HG02763 (cell line): ENCODE results near the gene COLGALT1.

Experiments
- ATAC-seq: cut with Tn5 transposase; IDR thresholded peaks from one replicate; pipeline ENCODE4 v1.9.1; 2021; ENCODE audit warnings: mild to moderate bottlenecking, moderate library complexity; ENCODE audit not compliant: unreplicated experiment

The COLGALT1 gene

DNA sequence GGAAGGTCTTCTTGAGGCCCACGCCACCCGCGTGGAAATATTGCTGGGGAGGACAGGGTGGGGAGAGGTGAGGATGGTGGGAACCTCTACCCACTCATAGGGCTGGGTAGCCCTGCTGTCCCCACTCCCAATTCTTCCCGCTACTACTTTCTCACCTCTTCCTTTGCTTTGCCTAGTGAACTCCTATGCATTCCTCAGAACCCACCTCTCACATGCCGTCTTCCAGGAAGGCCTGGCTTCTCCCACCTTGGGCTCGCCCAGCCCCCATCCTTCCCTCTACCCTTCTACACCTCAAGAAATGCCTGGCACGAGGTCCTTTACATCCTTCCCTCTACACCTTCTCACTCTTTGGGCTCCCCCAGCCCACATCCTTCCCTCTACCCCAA lies 62.4 kb downstream of the COLGALT1 start:
- ATAC-seq, result no peak

DNA sequence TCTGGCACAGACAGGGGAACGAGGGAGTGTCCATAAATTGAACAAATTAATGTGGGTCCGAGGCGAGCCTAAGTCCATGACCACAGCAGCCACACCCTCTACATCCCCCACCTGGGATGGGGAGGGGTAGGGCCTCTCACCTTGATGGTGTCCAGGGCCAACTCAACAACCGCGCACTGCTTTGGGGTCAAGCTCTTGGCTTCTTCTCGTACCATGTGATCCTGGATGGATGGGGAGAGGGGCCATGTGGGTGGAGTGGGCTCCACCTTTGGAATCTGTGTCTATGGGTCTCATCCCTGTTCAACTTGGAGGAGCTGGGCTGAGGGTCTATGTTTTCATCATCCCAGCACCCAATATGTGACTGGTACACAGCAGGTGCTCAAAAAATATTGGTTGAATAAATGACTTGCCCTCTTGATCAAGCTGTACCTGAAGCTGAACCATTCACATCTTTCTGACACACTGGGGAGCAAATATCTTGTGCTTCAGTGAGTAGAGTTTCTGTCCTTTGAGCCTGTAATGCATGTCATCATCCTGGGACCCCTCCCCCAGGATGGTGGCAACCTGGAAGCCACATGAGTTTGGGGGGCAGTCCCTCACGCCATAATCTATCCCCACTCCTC lies 62.9 kb downstream of the COLGALT1 start:
- ATAC-seq, result no peak

DNA sequence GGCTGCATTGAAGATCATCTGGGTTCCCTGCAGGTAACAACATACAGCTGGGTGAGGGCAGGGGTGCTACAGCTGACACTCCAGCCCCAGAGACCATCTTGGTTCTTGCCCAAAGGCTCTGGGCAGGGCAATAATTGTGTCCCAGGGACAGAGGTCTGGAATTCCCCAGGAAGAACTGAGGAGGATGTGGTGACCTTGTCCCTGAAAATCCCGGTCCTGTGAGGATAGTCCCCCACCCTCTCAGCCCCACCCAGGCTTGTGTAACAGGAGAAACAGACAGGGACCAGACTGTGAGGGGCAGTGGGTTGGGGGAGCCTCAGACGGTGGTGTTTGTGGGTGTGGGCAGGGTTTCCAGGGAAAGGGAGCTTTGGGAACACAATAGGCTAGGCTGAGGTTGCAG lies 63.5 kb downstream of the COLGALT1 start:
- no peak for ATAC-seq

DNA sequence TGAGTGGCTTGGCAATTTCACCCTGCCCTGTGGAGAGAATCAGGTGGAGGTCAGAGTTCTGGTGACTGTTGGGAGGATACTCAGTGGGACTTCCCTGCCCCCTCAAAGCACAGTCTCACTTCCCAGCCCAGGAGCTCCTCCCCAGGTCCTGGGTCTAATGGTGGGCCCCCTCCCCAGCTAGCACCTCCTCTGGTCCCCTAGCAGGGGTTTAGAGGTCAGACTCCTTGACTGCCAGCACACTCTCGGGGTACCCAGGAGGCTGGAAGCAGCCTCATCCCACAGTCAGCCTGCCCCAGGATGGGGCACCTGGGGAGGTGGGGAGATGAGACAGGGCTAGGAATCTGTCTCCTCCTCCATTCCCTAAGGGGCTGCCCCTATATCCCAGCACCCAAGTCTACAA lies 65.2 kb downstream of the COLGALT1 start:
- no peak for ATAC-seq

DNA sequence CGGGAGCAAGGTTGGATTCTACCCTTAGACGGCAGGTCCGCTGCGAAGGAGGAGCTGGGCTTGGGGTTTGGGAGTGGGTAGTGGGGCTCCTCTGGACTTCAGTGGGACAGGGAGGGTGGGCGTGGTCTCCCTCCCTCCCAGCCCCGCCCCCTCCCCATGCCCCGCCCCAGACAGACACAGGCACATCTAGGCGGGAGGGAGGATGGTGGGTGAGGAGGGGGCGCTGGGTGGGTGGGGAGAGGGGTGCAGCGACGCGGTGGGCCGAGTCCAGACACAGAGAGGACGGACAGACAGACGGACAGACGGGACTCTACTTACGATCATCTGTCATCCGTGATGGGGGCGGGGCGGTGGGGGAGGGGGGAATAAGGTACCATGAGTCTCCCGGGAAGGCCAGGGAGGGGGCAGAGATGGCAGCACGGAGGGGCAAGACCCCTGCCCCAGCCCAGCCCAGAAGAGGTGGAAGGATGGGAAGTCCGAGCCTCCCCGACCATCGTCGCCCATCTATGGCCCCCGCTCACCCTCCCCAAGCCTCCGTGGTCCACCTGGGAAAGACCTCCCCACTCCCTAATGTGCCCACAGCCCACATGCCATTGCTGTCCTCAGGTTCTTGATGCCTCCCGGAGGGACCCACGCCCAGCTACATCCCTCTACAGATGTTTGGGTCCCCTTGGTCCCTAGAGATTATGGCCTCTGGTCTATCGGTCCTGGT lies 67.9 kb downstream of the COLGALT1 start:
- ATAC-seq, result no peak

DNA sequence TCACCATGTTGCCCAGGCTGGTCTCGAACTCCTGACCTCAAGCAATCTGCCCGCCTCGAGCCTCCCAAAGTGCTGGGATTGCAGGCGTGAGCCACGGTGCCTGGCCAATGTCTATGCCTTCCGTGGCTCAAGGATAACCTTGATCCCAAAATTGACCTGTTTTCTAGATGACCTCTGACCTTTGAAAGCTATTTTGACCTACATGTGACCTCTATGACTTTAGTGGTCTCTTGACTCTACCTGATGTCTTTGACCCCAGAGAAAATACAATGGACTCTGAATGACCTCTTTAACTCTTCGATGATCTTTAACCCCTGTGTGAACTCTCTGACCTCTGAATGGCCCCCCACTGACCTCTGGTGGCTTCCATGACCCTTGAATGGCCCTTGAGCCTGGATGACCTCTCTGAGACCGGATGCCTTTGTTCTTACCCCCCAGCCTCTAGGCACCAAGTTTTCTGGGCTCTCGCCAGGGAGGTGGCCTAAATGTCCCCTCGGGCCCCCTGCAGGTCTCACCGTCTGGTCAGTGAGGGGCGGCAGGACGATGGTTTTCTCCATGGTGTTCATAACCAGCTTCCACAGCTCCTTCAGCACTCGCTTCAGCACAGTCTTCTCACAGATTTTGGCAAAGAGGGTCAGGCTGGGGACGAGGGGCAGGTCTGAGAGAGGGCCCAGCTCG lies 69.0 kb downstream of the COLGALT1 start:
- no peak for ATAC-seq

DNA sequence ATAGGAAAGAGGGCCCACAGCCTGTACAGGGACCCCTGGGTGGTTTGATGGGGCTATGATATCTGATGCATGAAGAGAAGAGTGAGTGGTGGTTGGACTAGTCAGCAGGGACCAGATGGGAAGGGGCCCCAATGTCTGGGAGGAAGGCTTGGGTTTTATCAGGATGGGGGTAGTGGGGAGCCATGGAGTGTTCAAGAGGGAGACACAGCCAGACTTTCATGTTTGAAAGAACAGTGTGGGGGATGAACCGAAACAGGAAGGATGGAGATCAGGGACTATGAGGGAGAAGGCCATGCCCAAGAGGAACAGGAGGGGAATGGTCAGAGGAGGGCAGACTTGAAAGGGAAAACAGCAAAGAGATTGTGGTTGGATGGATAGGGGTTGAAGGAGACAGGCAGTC lies 69.6 kb downstream of the COLGALT1 start:
- ATAC-seq, result no peak

DNA sequence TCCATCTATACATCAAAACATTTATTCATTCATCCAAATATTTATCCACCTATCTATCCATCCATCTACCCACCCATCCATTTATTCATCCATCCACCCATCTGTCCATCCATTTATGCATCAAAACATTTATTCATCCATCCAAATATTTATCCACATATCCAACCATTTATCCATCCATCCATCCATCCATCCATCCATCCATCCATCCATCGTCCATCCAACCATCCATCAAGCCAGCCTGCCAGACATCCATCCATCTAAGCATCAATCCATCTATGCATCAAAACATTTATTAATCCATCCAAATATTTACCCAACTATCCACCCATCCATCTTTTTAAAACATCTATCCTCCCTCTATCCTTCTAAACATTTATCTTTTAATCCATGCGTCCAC lies 70.5 kb downstream of the COLGALT1 start:
- ATAC-seq, result no peak

DNA sequence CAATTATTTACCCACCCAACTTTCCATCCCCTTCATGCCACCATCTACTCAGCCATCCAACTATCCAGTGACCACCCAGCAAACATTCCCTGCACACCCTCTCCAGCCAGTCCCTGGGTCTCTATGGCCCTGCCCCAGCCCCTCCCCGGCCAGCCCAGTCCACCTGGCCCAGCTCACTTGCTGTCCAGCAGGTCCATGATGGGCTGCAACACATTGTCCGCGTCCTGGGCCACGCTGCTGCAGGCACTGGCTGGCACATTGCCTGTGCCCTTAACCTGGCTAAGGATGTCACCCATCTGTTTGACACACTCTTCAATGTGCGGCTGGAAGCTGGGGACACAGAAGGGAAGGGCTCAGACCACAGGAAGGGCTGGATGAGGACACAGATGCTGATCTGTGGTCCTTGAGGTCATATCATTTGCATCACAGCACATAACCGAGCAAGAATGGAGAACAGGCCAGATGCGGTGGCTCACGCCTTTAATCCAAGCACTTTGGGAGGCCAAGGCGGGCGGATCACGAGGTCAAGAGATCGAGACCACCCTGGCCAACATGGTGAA lies 71.1 kb downstream of the COLGALT1 start:
- ATAC-seq, result no peak

DNA sequence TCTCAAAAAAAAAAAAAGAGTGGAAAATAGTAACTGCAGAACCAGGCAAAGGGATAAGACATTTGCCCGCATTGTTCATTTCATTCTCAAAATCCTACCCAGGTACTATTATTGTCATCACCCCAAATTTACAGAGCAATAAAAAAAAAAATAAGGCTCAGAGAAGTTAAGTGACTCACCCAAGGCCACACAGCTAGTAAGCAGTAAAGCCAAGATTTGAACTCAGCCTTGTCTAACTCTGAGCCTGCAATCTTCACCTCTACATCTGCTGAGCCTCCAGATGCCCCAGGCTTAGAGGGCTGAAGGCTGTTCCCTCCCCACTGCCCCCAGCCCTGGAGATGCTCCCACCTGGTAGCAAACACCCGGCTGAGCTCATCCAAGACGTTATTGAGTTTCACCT lies 71.7 kb downstream of the COLGALT1 start:
- ATAC-seq, result no peak

DNA sequence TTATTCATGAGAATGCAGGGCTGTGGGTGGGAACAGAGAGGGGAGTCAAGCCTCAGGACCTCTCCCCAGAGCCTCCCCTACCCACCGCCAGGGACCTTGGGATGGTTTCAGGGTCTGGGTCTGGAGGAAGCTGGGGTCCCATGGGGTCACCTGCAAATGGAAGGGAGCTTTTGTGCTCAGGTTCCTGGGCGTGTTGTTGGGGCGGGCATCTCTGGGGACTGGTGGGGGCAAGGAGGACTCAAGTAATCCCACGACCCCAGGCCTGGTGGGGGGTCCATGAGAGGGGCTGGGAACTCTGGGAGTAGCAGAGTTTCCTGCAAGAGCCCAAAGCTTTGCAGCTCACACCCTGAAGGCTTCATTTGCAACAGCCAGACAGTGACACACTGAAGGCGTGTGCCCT lies 72.5 kb downstream of the COLGALT1 start:
- no peak for ATAC-seq

DNA sequence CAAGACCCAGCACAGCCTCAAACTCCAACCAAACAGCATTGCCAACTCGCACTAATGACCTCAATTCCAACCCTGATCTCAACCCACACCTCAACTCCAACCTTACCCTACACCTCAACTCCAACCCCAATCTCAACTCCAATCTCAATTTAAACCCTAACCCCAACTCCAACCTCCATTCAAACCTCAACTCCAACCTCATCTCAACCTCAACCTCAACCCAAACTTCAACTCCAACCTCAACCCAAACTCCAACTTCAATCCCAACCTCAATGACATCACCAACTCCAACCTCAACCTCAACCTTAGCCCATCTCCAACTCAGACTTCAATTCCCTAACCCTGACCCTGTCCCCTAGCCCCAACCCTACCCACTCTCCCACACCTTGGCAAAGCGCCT lies 74.3 kb downstream of the COLGALT1 start:
- ATAC-seq, result no peak

DNA sequence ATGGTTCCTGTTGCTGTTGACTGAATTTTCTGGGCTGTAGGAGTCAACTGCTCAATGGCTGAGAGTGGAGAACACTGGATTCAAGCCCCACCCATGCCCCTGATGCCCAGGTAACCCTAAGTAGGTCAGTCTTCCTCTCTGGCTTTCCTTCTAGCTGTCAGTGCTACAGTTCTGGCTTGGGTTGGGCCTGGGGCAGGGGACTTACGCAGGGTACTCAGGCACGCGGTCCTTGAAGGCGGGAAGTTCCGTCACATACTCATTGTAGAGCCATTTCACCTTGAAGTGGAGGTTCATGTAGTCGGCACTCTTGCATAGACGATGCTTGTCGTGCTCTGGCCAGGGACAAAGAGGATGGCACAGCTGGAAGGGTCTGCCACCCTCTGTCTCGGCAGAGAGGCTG lies 77.1 kb downstream of the COLGALT1 start:
- no peak for ATAC-seq
